Measurements from ENCODE around the gene ZBTB11.
"Not testable (repeated sequence)": the region's sequence is repeated elsewhere in the genome, so short reads cannot be mapped to it uniquely, and the experiment has no call there.

The ZBTB11 gene

DNA sequence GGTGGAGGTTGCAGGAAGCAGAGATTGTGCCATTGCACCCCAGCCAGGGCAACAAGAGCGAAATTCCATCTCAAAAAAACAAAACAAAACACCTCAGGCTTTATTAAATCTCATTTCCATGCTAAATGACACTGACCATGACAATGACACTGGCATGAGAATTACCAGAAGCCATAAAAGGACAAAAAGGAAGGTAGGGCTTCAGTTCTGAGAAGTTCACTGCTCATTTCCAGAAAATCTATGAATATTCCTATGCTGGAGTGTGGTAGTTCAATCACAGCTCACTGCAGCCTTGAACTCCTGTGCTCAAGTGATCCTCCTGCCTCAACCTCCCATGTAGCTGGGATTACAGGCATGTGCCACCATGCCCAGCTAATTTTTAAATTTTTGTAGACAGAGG lies 58.2 kb downstream of the ZBTB11 start:
- DNase-seq (ENCODE audit: low read depth) = no peak

DNA sequence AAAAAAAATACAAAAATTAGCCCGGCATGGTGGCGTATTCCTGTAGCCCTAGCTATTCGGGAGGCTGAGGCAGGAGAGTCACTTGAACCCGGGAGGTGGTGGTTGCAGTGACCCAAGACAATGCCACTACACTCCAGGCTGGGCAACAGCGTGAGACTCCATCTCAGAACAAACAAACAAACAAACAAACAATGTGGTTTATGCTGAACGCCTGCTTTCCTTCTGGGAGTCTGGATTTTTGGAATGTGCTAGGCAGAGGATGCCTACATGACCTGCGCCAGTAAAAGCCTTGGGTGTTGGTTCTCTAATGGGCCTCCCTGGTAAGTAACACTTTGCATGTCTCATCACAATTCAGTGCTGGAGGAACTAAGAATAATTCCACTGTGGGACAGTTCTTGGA lies 59.5 kb downstream of the ZBTB11 start:
- no peak for DNase-seq (ENCODE audit: low read depth)

DNA sequence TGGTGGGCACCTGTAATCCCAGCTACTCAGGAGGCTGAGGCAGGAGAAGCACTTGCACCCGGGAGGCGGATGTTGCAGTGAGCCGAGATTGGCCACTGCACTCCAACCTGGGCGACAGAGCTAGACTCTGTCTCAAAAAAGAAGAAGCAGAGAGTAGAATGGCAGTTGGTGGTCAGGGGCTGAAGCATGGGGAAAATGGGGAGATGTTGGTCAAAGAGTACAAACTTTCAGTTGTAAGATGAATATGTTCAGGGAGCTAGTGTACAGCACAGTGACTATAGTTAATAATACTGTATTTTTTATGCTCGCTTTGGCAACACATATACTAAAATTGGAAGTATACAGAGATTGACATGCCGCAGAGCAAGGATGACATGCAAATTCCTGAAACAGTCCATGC lies 61.4 kb downstream of the ZBTB11 start:
- no peak for DNase-seq (ENCODE audit: low read depth)

- DNase-seq (ENCODE audit: low read depth) = not testable (repeated sequence)
Measured at GRCh38 chr3:101613014-101613413, 63.9 kb downstream of the ZBTB11 start.

DNA sequence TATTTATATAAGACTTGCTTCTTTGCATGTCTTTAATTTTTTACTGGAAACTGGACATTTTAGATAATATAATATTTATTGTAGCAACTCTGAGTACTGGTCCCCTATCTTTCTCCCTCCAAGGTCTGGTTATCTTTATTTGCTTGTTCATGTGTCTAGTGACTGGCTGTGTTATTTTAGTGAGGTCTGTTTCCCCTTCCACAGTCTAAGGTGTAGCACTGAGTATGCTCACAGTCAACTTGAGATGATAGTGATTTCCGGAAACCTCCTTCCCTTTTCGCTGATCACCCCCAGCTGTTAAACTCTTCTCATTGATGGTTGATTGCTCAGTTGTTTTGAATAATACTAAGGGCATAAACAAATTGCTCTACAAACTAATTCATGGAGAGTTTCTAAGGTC lies 65.9 kb downstream of the ZBTB11 start:
- DNase-seq (ENCODE audit: low read depth) = no peak

GRCh38 chr3:101605398-101605797 lies 71.5 kb downstream of the ZBTB11 start:
- DNase-seq (ENCODE audit: low read depth) = not testable (repeated sequence)

GRCh38 chr3:101603184-101603583 lies 73.7 kb downstream of the ZBTB11 start:
- DNase-seq (ENCODE audit: low read depth) = no peak

DNA sequence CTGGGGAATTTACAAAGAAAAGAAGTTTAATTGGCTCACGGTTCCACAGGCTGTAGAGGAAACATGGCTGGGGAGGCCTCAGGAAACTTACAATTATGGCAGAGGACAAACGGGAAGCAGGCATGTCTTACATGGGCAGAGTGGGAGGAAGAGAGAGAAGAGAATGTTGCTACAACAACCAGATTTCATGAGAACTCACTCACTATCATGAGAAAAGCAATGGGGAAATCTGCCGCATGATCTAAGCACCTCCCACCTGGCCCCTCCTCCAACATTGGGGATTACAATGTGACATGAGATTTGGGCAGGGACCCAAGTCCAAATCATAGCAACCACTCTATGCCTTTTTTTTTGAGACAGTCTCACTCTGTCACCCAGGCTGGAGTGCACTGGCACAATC lies 74.2 kb downstream of the ZBTB11 start:
- DNase-seq (ENCODE audit: low read depth) = no peak
